GM12873 (cell line): ENCODE data around the gene ZNHIT1.

Source experiments
- TF ChIP-seq, protein P1 (sequence below): IDR thresholded peaks from 2 replicates; pipeline ENCODE4 v1.5.1; 2012; ENCODE audit warnings: low read depth, mild to moderate bottlenecking, moderate library complexity, low read length, control low read depth; ENCODE audit not compliant: insufficient read depth; ENCODE audit errors: missing control alignments

The ZNHIT1 gene

DNA sequence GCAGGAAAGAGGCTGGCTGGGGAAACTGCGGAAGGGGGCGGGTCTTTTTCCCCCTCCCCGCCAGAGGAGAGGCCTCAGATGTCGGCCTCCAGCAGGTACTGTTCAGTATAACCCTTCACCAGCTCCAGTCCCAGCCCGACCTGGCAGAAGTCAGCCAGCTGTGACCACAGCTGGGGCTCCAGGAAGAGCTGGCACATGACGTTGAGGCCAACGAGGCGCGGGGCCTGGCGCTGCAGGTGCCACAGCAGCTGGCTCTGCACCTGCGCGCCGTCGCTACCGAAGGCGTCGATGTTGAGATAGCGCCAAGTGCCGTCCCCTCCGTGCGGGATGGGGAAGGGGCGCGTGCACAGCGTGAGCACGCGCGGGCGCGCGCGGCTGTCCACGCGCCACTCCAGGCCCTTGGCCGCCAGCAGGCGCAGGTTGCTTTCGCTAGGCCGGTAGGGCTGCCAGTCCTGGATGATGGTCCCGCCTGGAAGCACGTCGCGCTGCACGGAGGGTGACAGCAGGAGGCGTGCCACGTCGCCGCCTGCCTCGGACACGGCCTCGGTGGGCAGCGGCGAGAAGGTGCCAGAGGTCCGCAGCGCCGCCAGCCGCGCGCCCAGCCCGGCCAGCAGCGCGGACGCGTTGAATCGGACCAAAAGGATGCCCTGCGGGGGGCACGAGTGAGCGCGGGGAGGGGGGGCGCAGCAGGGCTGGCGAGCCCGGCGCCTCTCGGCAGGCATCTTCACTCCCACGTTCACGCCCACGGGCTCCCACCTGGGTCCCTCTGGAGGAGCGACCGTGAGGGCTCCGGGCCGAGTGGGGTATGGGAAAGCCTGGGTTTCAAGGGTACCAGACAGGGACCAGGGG is 45.7 kb upstream of the ZNHIT1 start:
- TF ChIP-seq, protein P1, sequence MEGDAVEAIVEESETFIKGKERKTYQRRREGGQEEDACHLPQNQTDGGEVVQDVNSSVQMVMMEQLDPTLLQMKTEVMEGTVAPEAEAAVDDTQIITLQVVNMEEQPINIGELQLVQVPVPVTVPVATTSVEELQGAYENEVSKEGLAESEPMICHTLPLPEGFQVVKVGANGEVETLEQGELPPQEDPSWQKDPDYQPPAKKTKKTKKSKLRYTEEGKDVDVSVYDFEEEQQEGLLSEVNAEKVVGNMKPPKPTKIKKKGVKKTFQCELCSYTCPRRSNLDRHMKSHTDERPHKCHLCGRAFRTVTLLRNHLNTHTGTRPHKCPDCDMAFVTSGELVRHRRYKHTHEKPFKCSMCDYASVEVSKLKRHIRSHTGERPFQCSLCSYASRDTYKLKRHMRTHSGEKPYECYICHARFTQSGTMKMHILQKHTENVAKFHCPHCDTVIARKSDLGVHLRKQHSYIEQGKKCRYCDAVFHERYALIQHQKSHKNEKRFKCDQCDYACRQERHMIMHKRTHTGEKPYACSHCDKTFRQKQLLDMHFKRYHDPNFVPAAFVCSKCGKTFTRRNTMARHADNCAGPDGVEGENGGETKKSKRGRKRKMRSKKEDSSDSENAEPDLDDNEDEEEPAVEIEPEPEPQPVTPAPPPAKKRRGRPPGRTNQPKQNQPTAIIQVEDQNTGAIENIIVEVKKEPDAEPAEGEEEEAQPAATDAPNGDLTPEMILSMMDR: no peak

DNA sequence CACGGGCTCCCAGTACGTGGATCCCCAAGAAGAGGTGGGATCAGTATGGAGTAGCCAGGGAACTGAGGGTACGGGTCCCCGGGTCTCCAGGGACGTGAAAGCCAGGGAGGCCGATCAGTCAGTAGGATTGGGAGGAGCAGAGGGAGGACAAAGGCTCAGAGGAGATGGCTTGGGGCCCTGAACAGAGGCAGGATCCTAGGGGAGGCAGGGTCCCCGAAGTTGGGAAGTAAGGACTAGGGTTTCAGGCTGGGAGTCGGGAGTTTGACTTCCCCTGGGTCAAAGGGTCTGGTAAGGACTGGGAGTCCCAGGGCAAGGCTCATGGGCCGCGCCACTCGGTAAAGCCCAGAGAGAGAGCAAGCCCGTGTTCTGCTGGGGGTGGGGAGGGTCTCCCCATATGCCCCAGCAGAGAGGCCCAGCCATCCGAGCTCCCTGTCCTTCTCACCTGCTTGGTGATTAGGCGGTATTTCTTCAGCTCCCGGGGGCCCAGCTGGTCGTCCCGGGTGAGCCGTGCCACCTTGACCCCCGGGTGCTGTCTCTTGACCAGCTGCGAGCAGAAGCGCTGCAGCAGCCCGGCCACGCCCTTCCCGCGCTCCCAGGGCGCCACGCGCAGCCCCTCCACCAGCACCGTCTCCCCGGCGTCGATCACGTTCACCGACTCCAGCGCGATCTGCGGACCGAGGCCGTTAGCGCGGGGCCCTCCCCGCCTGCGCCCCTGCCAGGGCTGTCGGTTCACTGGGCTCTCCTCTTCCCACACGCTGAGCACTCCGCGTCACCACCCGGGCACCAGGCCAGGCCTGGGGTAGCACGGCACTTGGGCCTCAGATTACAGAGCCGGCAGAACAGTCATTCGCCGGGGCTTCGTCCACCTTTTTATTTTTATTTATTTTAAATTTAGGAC is 44.9 kb upstream of the ZNHIT1 start:
- TF ChIP-seq, protein P1: no peak

DNA sequence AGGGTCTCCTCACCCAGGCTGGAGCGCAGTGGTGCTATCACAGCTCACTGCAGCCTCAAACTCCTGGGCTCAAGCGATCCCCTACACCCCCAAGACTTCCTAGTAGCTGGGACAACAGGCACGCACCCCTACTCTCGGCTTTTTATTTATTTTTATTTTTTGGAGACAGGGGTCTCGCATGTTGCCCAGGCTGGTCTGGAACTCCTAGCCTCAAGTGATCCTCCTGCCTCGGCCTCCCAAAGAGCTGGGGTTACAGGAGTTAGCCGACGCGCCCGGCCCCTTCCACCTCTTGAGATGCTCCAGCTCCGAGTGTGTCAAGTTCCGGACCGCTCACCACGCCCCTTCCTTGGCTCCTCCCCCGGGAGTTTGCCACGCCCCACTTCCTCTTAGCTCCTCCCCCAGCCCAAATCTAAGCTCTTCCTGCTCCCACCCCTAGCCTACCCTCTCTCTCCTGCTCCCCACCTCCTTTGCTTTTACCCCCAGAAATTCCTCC is 44.2 kb upstream of the ZNHIT1 start:
- TF ChIP-seq, protein P1: no peak

DNA sequence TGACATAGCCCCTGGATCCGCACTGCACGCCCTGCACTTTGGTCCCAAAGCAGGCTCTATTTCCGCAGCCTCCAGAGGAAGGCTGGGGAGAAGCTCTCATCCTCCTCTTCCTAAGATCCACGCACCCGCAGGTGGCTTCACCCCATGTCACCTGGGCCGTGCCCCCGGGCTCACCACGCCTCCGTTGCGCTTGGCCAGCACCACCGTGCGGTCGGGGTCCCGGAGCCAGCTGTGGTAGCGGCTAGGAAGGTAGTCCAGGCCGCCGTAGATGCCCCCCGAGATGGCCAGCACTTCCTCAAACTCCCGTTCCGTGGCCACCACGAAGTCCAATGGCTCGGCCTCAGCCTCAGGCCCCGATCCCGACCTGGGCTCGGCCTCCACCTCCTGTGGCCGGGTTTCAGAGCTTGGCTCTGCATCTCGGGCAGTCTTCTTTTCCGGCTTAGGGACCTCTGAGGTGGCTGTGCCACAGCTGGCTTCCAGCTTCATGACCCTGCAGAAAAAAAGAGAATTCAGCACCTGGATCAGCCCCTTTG is 43.6 kb upstream of the ZNHIT1 start:
- TF ChIP-seq, protein P1: no peak

DNA sequence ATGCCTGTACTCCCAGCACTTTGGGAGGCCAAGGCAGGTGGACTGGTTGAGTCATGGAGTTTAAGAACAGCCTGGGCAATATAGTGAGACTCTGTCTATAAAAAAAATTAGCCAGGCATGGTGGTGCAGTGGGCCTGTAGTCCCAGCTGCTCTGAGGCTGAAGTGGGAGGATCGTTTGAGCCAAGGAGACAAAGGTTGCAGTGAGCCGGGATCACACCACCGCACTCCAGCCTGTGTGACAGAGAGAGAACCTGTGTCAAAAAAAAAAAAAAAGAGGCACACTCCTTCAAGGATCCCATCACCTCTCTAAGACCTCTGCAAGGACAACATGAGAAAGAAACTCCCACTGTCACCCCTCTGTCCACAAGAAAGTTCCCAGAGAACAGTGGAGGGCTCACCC is 42.3 kb upstream of the ZNHIT1 start:
- TF ChIP-seq, protein P1: no peak

- TF ChIP-seq, protein P1: no peak
Observed at GRCh38 chr7:101177644-101178043, 40.3 kb upstream of the ZNHIT1 start.

DNA sequence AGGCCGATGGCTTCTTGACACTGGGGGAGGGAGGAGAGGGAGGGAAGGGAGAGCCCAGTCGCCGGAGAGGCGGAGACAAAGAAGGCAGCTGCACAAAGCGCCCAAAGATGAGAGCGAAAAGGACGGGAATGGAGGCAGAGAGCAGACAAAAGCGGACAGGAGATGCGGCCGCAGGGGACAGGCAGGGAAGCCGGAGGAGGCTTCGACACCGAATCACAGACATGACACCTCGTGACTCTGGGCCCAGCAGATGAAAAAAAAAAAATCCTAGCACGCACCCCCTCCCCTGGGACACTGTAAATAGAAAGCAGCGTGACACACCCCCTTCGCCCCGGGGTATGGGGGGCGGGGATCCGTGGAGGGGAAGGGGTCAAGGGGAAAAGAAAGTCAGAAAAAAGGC is 38.8 kb upstream of the ZNHIT1 start:
- TF ChIP-seq, protein P1: no peak
